Superior temporal gyrus (tissue), 1 donor: ENCODE data around the gene PQBP1.
"Not testable (repeated sequence)": the region's sequence is repeated elsewhere in the genome, so short reads cannot be mapped to it uniquely, and the experiment has no call there.

Experiments
- DNase-seq: peaks from one replicate; pipeline ENCODE4 v3.0.0-alpha.2; 2016; ENCODE audit errors: extremely low spot score

The PQBP1 gene

GRCh38 chrX:48897625-48898306, at the start of gene PQBP1, which contains the start of gene TIMM17B:
TSS of gene PQBP1 (plus strand) at chrX:48897930. CDS start at chrX:48898510, 580 bp downstream.
TSS of gene TIMM17B (minus strand) at chrX:48897768. CDS start at chrX:48897749, 19 bp downstream.
- peak; percentile 96 for DNase-seq

- DNase-seq = no peak
These were observed 48.9 kb upstream of the PQBP1 start for GRCh38 chrX:48848847-48849246.

- no peak for DNase-seq
These were observed 44.9 kb upstream of the PQBP1 start for GRCh38 chrX:48852857-48853256.

GRCh38 chrX:48853494-48853893, 44.2 kb upstream of the PQBP1 start:
- DNase-seq = not testable (repeated sequence)

- DNase-seq = not testable (repeated sequence)
These were observed 43.5 kb upstream of the PQBP1 start for GRCh38 chrX:48854121-48854804.

GRCh38 chrX:48854898-48855297, 42.8 kb upstream of the PQBP1 start:
- no peak for DNase-seq

GRCh38 chrX:48864210-48864609, 33.5 kb upstream of the PQBP1 start:
- no peak for DNase-seq

- DNase-seq = not testable (repeated sequence)
These were observed 25.7 kb upstream of the PQBP1 start for GRCh38 chrX:48872017-48872416.

- DNase-seq = not testable (repeated sequence)
These were observed 20.8 kb upstream of the PQBP1 start for GRCh38 chrX:48876944-48877343.

GRCh38 chrX:48883729-48884128, 14.0 kb upstream of the PQBP1 start:
- no peak for DNase-seq

- not testable (repeated sequence) for DNase-seq
These were observed 11.1 kb upstream of the PQBP1 start for GRCh38 chrX:48886586-48886985.

GRCh38 chrX:48890296-48890925, 7.3 kb upstream of the PQBP1 start:
- DNase-seq = peak; percentile 10

GRCh38 chrX:48890934-48891401, 6.8 kb upstream of the PQBP1 start:
- no peak for DNase-seq

GRCh38 chrX:48891402-48892288, 6.1 kb upstream of the PQBP1 start:
- DNase-seq = peak; percentile 72

- no peak for DNase-seq
These were observed 4.8 kb upstream of the PQBP1 start for GRCh38 chrX:48892896-48893295.

GRCh38 chrX:48893556-48894348, 4.0 kb upstream of the PQBP1 start:
- no peak for DNase-seq

- no peak for DNase-seq
These were observed 2.8 kb upstream of the PQBP1 start for GRCh38 chrX:48894891-48895290.

- no peak for DNase-seq
These were observed 1.1 kb upstream of the PQBP1 start for GRCh38 chrX:48896611-48897011.

GRCh38 chrX:48897157-48897624, 539 bp upstream of the PQBP1 start:
- DNase-seq = peak; percentile 29

- no peak for DNase-seq
These were observed 1.3 kb downstream of the PQBP1 start for GRCh38 chrX:48899078-48899410.

- no peak for DNase-seq
These were observed 3.3 kb downstream of the PQBP1 start for GRCh38 chrX:48901069-48901468.
